ENCODE results near the gene CAMK1D.

GRCh38 chr10:12832096-12832495 lies 482.7 kb downstream of the CAMK1D start:
- TF ChIP-seq CTCF (IDR thresholded peaks at IDR 0.05) (no peak), POLR2A (IDR thresholded peaks at IDR 0.05) (no peak)
